ENCODE data around the gene ZNF536.

The ZNF536 gene

GRCh38 chr19:30406220-30407067 is 34.3 kb downstream of the ZNF536 start:
- TF ChIP-seq, protein P1, sequence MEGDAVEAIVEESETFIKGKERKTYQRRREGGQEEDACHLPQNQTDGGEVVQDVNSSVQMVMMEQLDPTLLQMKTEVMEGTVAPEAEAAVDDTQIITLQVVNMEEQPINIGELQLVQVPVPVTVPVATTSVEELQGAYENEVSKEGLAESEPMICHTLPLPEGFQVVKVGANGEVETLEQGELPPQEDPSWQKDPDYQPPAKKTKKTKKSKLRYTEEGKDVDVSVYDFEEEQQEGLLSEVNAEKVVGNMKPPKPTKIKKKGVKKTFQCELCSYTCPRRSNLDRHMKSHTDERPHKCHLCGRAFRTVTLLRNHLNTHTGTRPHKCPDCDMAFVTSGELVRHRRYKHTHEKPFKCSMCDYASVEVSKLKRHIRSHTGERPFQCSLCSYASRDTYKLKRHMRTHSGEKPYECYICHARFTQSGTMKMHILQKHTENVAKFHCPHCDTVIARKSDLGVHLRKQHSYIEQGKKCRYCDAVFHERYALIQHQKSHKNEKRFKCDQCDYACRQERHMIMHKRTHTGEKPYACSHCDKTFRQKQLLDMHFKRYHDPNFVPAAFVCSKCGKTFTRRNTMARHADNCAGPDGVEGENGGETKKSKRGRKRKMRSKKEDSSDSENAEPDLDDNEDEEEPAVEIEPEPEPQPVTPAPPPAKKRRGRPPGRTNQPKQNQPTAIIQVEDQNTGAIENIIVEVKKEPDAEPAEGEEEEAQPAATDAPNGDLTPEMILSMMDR (IDR thresholded peaks at IDR 0.05; ENCODE audit: insufficient read depth, low read length): no peak
- TF ChIP-seq POLR2AphosphoS5 (IDR thresholded peaks at IDR 0.05; ENCODE audit: low read depth) (no peak), GABPA (IDR thresholded peaks at IDR 0.05; ENCODE audit: low read depth) (no peak), SPI1 (IDR thresholded peaks at IDR 0.05; ENCODE audit: borderline replicate concordance, low read depth) (no peak), REST (IDR thresholded peaks at IDR 0.05; ENCODE audit: insufficient replicate concordance, low read depth) (no peak)
- no peak overlapping the region for H3K4me3 ChIP-seq (replicated peaks; ENCODE audit: insufficient read depth, low read length)
- H3K27me3 ChIP-seq (ENCODE audit: insufficient read depth, poor library complexity, severe bottlenecking): no peaks in the 10 kb centered on the region
- H3K27ac ChIP-seq (replicated peaks): no peak overlapping the region
- peak in 1 of 2 experiments; percentile 5 for DNase-seq (ENCODE audit: low read depth in 1 of 2, low spot score in 1 of 2)

- TF ChIP-seq SPI1 (IDR thresholded peaks at IDR 0.05; ENCODE audit: borderline replicate concordance, low read depth) (no peak), GABPA (IDR thresholded peaks at IDR 0.05; ENCODE audit: low read depth) (no peak), REST (IDR thresholded peaks at IDR 0.05; ENCODE audit: insufficient replicate concordance, low read depth) (no peak), POLR2AphosphoS5 (IDR thresholded peaks at IDR 0.05; ENCODE audit: low read depth) (no peak)
- TF ChIP-seq, protein P1 (IDR thresholded peaks at IDR 0.05; ENCODE audit: insufficient read depth, low read length): no peak
Observed at GRCh38 chr19:30407068-30407709, 35.0 kb downstream of the ZNF536 start.

GRCh38 chr19:30408734-30409301 is 36.6 kb downstream of the ZNF536 start:
- H3K4me3 ChIP-seq (replicated peaks; ENCODE audit: insufficient read depth, low read length): no peak overlapping the region
- H3K27ac ChIP-seq (replicated peaks): no peak overlapping the region
- no peaks in the 10 kb centered on the region for H3K27me3 ChIP-seq (ENCODE audit: insufficient read depth, poor library complexity, severe bottlenecking)
- DNase-seq (ENCODE audit: low read depth in 1 of 2, low spot score in 1 of 2): no peak
- TF ChIP-seq SPI1 (IDR thresholded peaks at IDR 0.05; ENCODE audit: borderline replicate concordance, low read depth) (no peak), POLR2AphosphoS5 (IDR thresholded peaks at IDR 0.05; ENCODE audit: low read depth) (no peak), REST (IDR thresholded peaks at IDR 0.05; ENCODE audit: insufficient replicate concordance, low read depth) (no peak), GABPA (IDR thresholded peaks at IDR 0.05; ENCODE audit: low read depth) (no peak)
- TF ChIP-seq, protein P1 (IDR thresholded peaks at IDR 0.05; ENCODE audit: insufficient read depth, low read length): no peak

More at GRCh38 chr19:30407068-30407709, 35.0 kb downstream of the ZNF536 start:
- Histone ChIP-seq H3K27me3 (ENCODE audit: insufficient read depth, poor library complexity, severe bottlenecking) (no peaks in the 10 kb centered on the region), H3K27ac (replicated peaks) (no peak overlapping the region), H3K4me3 (replicated peaks; ENCODE audit: insufficient read depth, low read length) (no peak overlapping the region)
- DNase-seq (ENCODE audit: low read depth in 1 of 2, low spot score in 1 of 2): no peak

Measured in HL-60 (cell line).